ENCODE results near the gene ADGRB3.

Gene ADGRB3

GRCh38 chr6:68761985-68762384, 126.9 kb downstream of the ADGRB3 start:
- Histone ChIP-seq H2BK5ac (ENCODE audit: low read length) (no peak overlapping the region), H2AK5ac (ENCODE audit: low read length) (no peak overlapping the region), H3K27me3 (ENCODE audit: insufficient read depth, low read length, poor library complexity) (no peaks in the 10 kb centered on the region), H2BK120ac (ENCODE audit: low read depth, low read length) (no peak overlapping the region), H3K27ac (ENCODE audit: low read depth, low read length) (no peak overlapping the region), H3K23ac (ENCODE audit: low read length) (no peak overlapping the region), H3K9ac (ENCODE audit: low read length) (no peak overlapping the region), H3K56ac (ENCODE audit: low read length) (no peak overlapping the region), H3K4me1 (ENCODE audit: control insufficient read depth, low read depth, low read length) (no peaks in the 10 kb centered on the region), H3K36me3 (ENCODE audit: control insufficient read depth, insufficient read depth, low read length) (no peaks in the 10 kb centered on the region), H4K5ac (ENCODE audit: low read length) (no peak overlapping the region), H4K8ac (ENCODE audit: low read depth, low read length) (no peak overlapping the region), H3K79me1 (ENCODE audit: low read length) (no peaks in the 10 kb centered on the region), H3K4me3 (ENCODE audit: low read length) (no peak overlapping the region), H3K79me2 (ENCODE audit: control insufficient read depth, insufficient read depth, low read length) (no peaks in the 10 kb centered on the region), H3K18ac (ENCODE audit: low read length) (no peak overlapping the region), H3K4ac (ENCODE audit: low read depth, low read length) (no peak overlapping the region), H2BK15ac (replicated peaks; ENCODE audit: low read depth) (no peak overlapping the region), H3K4me2 (ENCODE audit: low read length) (no peak overlapping the region)
- DNase-seq, result no peak
- no CpG with 5 or more reads among the region's 2 CpGs for WGBS (ENCODE audit: extremely low coverage, insufficient coverage, low lambda C conversion rate)

- H3K27ac ChIP-seq (ENCODE audit: low read depth, low read length), result no peak overlapping the region
- no peak overlapping the region for H3K9ac ChIP-seq (ENCODE audit: low read length)
- no peak overlapping the region for H2BK15ac ChIP-seq (replicated peaks; ENCODE audit: low read depth)
- H3K4me3 ChIP-seq (ENCODE audit: low read length), result no peak overlapping the region
- no peaks in the 10 kb centered on the region for H3K36me3 ChIP-seq (ENCODE audit: control insufficient read depth, insufficient read depth, low read length)
- no peak overlapping the region for H3K4me2 ChIP-seq (ENCODE audit: low read length)
- no peak for DNase-seq
- no peak overlapping the region for H2BK120ac ChIP-seq (ENCODE audit: low read depth, low read length)
- no peaks in the 10 kb centered on the region for H3K79me1 ChIP-seq (ENCODE audit: low read length)
- H3K23ac ChIP-seq (ENCODE audit: low read length), result no peak overlapping the region
- no peak overlapping the region for H4K8ac ChIP-seq (ENCODE audit: low read depth, low read length)
- no peak overlapping the region for H3K56ac ChIP-seq (ENCODE audit: low read length)
- H3K4ac ChIP-seq (ENCODE audit: low read depth, low read length), result no peak overlapping the region
- no peaks in the 10 kb centered on the region for H3K4me1 ChIP-seq (ENCODE audit: control insufficient read depth, low read depth, low read length)
- no peaks in the 10 kb centered on the region for H3K79me2 ChIP-seq (ENCODE audit: control insufficient read depth, insufficient read depth, low read length)
- H4K5ac ChIP-seq (ENCODE audit: low read length), result no peak overlapping the region
- H2AK5ac ChIP-seq (ENCODE audit: low read length), result no peak overlapping the region
- H3K18ac ChIP-seq (ENCODE audit: low read length), result no peak overlapping the region
- no peak overlapping the region for H2BK5ac ChIP-seq (ENCODE audit: low read length)
- H3K27me3 ChIP-seq (ENCODE audit: insufficient read depth, low read length, poor library complexity), result no peaks in the 10 kb centered on the region
Measured at GRCh38 chr6:68771426-68771825, 136.3 kb downstream of the ADGRB3 start.

GRCh38 chr6:68774843-68775242, 139.8 kb downstream of the ADGRB3 start:
- Histone ChIP-seq H2BK15ac (replicated peaks; ENCODE audit: low read depth) (no peak overlapping the region), H3K9ac (ENCODE audit: low read length) (no peak overlapping the region), H4K5ac (ENCODE audit: low read length) (no peak overlapping the region), H3K4me3 (ENCODE audit: low read length) (no peak overlapping the region), H2BK120ac (ENCODE audit: low read depth, low read length) (no peak overlapping the region), H3K36me3 (ENCODE audit: control insufficient read depth, insufficient read depth, low read length) (no peaks in the 10 kb centered on the region), H3K18ac (ENCODE audit: low read length) (no peak overlapping the region), H3K4me1 (ENCODE audit: control insufficient read depth, low read depth, low read length) (no peaks in the 10 kb centered on the region), H3K56ac (ENCODE audit: low read length) (no peak overlapping the region), H2AK5ac (ENCODE audit: low read length) (no peak overlapping the region), H3K4ac (ENCODE audit: low read depth, low read length) (no peak overlapping the region), H3K23ac (ENCODE audit: low read length) (no peak overlapping the region), H2BK5ac (ENCODE audit: low read length) (no peak overlapping the region), H3K79me1 (ENCODE audit: low read length) (no peaks in the 10 kb centered on the region), H3K27ac (ENCODE audit: low read depth, low read length) (no peak overlapping the region), H3K79me2 (ENCODE audit: control insufficient read depth, insufficient read depth, low read length) (no peaks in the 10 kb centered on the region), H3K27me3 (ENCODE audit: insufficient read depth, low read length, poor library complexity) (no peaks in the 10 kb centered on the region), H3K4me2 (ENCODE audit: low read length) (no peak overlapping the region), H4K8ac (ENCODE audit: low read depth, low read length) (no peak overlapping the region)
- DNase-seq, result no peak
- no CpG with 5 or more reads among the region's 1 CpG for WGBS (ENCODE audit: extremely low coverage, insufficient coverage, low lambda C conversion rate)

- H3K79me2 ChIP-seq (ENCODE audit: control insufficient read depth, insufficient read depth, low read length), result no peaks in the 10 kb centered on the region
- no peaks in the 10 kb centered on the region for H3K79me1 ChIP-seq (ENCODE audit: low read length)
- H4K8ac ChIP-seq (ENCODE audit: low read depth, low read length), result no peak overlapping the region
- no peak overlapping the region for H2BK120ac ChIP-seq (ENCODE audit: low read depth, low read length)
- DNase-seq, result no peak
- no peak overlapping the region for H2BK5ac ChIP-seq (ENCODE audit: low read length)
- no peaks in the 10 kb centered on the region for H3K4me1 ChIP-seq (ENCODE audit: control insufficient read depth, low read depth, low read length)
- H3K4me3 ChIP-seq (ENCODE audit: low read length), result no peak overlapping the region
- no peak overlapping the region for H3K18ac ChIP-seq (ENCODE audit: low read length)
- no peak overlapping the region for H2BK15ac ChIP-seq (replicated peaks; ENCODE audit: low read depth)
- H3K4ac ChIP-seq (ENCODE audit: low read depth, low read length), result no peak overlapping the region
- no peak overlapping the region for H3K23ac ChIP-seq (ENCODE audit: low read length)
- no peak overlapping the region for H3K56ac ChIP-seq (ENCODE audit: low read length)
- H3K27ac ChIP-seq (ENCODE audit: low read depth, low read length), result no peak overlapping the region
- H3K4me2 ChIP-seq (ENCODE audit: low read length), result no peak overlapping the region
- no CpG with 5 or more reads among the region's 2 CpGs for WGBS (ENCODE audit: extremely low coverage, insufficient coverage, low lambda C conversion rate)
- H4K5ac ChIP-seq (ENCODE audit: low read length), result no peak overlapping the region
- H2AK5ac ChIP-seq (ENCODE audit: low read length), result no peak overlapping the region
- H3K27me3 ChIP-seq (ENCODE audit: insufficient read depth, low read length, poor library complexity), result no peaks in the 10 kb centered on the region
- H3K36me3 ChIP-seq (ENCODE audit: control insufficient read depth, insufficient read depth, low read length), result no peaks in the 10 kb centered on the region
- H3K9ac ChIP-seq (ENCODE audit: low read length), result no peak overlapping the region
Measured at GRCh38 chr6:68776354-68776753, 141.3 kb downstream of the ADGRB3 start.

GRCh38 chr6:68777956-68778355, 142.9 kb downstream of the ADGRB3 start:
- Histone ChIP-seq H2AK5ac (ENCODE audit: low read length) (no peak overlapping the region), H3K56ac (ENCODE audit: low read length) (no peak overlapping the region), H3K79me2 (ENCODE audit: control insufficient read depth, insufficient read depth, low read length) (no peaks in the 10 kb centered on the region), H3K4ac (ENCODE audit: low read depth, low read length) (no peak overlapping the region), H2BK15ac (replicated peaks; ENCODE audit: low read depth) (no peak overlapping the region), H3K36me3 (ENCODE audit: control insufficient read depth, insufficient read depth, low read length) (no peaks in the 10 kb centered on the region), H3K4me1 (ENCODE audit: control insufficient read depth, low read depth, low read length) (no peaks in the 10 kb centered on the region), H4K8ac (ENCODE audit: low read depth, low read length) (no peak overlapping the region), H3K4me3 (ENCODE audit: low read length) (no peak overlapping the region), H3K4me2 (ENCODE audit: low read length) (no peak overlapping the region), H3K79me1 (ENCODE audit: low read length) (no peaks in the 10 kb centered on the region), H3K18ac (ENCODE audit: low read length) (no peak overlapping the region), H2BK120ac (ENCODE audit: low read depth, low read length) (no peak overlapping the region), H3K9ac (ENCODE audit: low read length) (no peak overlapping the region), H3K27ac (ENCODE audit: low read depth, low read length) (no peak overlapping the region), H3K23ac (ENCODE audit: low read length) (no peak overlapping the region), H3K27me3 (ENCODE audit: insufficient read depth, low read length, poor library complexity) (no peaks in the 10 kb centered on the region), H4K5ac (ENCODE audit: low read length) (no peak overlapping the region), H2BK5ac (ENCODE audit: low read length) (no peak overlapping the region)
- DNase-seq, result no peak

GRCh38 chr6:68778356-68779020, 143.4 kb downstream of the ADGRB3 start:
- H3K56ac ChIP-seq (ENCODE audit: low read length), result no peak overlapping the region

More at GRCh38 chr6:68778356-68779020, 143.4 kb downstream of the ADGRB3 start:
- no peak overlapping the region for H3K9ac ChIP-seq (ENCODE audit: low read length)
- no peaks in the 10 kb centered on the region for H3K27me3 ChIP-seq (ENCODE audit: insufficient read depth, low read length, poor library complexity)
- no peaks in the 10 kb centered on the region for H3K4me1 ChIP-seq (ENCODE audit: control insufficient read depth, low read depth, low read length)
- no CpG with 5 or more reads among the region's 5 CpGs for WGBS (ENCODE audit: extremely low coverage, insufficient coverage, low lambda C conversion rate)
- no peak overlapping the region for H3K4ac ChIP-seq (ENCODE audit: low read depth, low read length)
- no peak overlapping the region for H2BK15ac ChIP-seq (replicated peaks; ENCODE audit: low read depth)
- no peak overlapping the region for H2BK120ac ChIP-seq (ENCODE audit: low read depth, low read length)
- H2BK5ac ChIP-seq (ENCODE audit: low read length), result no peak overlapping the region
- H4K8ac ChIP-seq (ENCODE audit: low read depth, low read length), result no peak overlapping the region
- no peak overlapping the region for H3K4me2 ChIP-seq (ENCODE audit: low read length)
- H3K18ac ChIP-seq (ENCODE audit: low read length), result no peak overlapping the region
- H3K27ac ChIP-seq (ENCODE audit: low read depth, low read length), result no peak overlapping the region
- no peak overlapping the region for H2AK5ac ChIP-seq (ENCODE audit: low read length)
- no peaks in the 10 kb centered on the region for H3K79me2 ChIP-seq (ENCODE audit: control insufficient read depth, insufficient read depth, low read length)
- H3K79me1 ChIP-seq (ENCODE audit: low read length), result no peaks in the 10 kb centered on the region
- H4K5ac ChIP-seq (ENCODE audit: low read length), result no peak overlapping the region
- H3K23ac ChIP-seq (ENCODE audit: low read length), result no peak overlapping the region
- H3K36me3 ChIP-seq (ENCODE audit: control insufficient read depth, insufficient read depth, low read length), result no peaks in the 10 kb centered on the region
- peak; percentile 72 for DNase-seq
- H3K4me3 ChIP-seq (ENCODE audit: low read length), result no peak overlapping the region
